WTC11 (cell line): ENCODE data around the gene MASP2.

Experiments used
- TF ChIP-seq, protein P1 (sequence below): sonication (generic); formaldehyde crosslinking; IDR thresholded peaks from 2 replicates; pipeline ENCODE4 v1.8.1; 2023; ENCODE audit warnings: mild to moderate bottlenecking, missing genetic modification reagents, moderate library complexity
- TF ChIP-seq, protein P2 (sequence below): sonication (generic); formaldehyde crosslinking; IDR thresholded peaks from 2 replicates; pipeline ENCODE4 v1.8.0; 2022; ENCODE audit warnings: mild to moderate bottlenecking, missing genetic modification reagents
- TF ChIP-seq, protein P3 (sequence below): fragments of 200-600 bp; IDR thresholded peaks from 2 replicates; pipeline ENCODE4 v1.8.0; 2022; ENCODE audit warnings: antibody characterized with exemption

DNA sequence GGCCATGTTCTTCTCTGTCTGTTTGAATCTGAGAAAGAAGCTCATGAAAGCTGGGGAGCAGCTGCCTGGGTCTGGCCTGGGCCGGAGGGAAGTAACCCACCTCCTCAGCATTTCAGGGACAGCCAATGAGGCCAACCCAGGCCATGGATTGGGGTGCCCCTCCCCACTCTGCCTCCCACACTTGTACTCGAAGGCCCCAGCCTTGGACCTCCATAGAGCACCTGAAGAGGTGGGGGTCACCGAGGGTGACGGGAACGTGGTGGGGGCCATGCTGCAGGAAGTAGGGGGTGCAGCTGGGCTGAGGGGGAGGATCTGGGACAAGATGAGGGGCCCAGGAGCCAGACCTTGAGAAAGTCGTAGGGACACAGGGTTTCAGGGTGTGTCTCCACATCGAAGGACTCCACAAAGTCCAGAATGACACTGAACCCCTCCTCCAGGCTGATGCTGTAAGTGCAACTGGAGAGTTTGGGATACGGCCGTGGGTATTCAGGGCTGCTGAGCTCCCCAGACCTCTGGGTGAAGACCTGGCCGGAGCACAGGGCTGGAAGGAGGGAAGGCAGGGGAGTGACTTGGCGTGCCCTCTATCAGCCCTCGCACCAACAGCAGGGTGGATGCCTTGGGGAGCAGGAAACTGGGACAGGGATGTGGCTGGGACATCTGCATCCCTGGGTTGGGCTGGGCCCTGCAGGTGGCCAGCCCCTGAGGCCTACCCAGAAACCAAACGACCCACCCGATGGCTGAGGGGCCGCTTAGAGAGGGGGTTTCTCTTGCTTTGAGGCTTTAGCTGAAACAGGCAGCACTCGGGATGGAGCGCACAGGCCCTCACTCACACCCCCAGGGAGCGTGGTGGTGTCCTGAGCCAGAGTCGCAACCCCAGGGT, 3.8 kb downstream of the MASP2 start:
- TF ChIP-seq, protein P1, sequence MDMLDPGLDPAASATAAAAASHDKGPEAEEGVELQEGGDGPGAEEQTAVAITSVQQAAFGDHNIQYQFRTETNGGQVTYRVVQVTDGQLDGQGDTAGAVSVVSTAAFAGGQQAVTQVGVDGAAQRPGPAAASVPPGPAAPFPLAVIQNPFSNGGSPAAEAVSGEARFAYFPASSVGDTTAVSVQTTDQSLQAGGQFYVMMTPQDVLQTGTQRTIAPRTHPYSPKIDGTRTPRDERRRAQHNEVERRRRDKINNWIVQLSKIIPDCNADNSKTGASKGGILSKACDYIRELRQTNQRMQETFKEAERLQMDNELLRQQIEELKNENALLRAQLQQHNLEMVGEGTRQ, result no peak
- TF ChIP-seq, protein P2, sequence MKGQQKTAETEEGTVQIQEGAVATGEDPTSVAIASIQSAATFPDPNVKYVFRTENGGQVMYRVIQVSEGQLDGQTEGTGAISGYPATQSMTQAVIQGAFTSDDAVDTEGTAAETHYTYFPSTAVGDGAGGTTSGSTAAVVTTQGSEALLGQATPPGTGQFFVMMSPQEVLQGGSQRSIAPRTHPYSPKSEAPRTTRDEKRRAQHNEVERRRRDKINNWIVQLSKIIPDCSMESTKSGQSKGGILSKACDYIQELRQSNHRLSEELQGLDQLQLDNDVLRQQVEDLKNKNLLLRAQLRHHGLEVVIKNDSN (CRISPR knock-in tag), result no peak
- TF ChIP-seq, protein P3, sequence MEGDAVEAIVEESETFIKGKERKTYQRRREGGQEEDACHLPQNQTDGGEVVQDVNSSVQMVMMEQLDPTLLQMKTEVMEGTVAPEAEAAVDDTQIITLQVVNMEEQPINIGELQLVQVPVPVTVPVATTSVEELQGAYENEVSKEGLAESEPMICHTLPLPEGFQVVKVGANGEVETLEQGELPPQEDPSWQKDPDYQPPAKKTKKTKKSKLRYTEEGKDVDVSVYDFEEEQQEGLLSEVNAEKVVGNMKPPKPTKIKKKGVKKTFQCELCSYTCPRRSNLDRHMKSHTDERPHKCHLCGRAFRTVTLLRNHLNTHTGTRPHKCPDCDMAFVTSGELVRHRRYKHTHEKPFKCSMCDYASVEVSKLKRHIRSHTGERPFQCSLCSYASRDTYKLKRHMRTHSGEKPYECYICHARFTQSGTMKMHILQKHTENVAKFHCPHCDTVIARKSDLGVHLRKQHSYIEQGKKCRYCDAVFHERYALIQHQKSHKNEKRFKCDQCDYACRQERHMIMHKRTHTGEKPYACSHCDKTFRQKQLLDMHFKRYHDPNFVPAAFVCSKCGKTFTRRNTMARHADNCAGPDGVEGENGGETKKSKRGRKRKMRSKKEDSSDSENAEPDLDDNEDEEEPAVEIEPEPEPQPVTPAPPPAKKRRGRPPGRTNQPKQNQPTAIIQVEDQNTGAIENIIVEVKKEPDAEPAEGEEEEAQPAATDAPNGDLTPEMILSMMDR, result no peak
